Measurements from ENCODE around the gene VPS8.

Gene VPS8

GRCh38 chr3:184800349-184800930, 11.5 kb upstream of the VPS8 start:
- H3K4me3 ChIP-seq (ENCODE audit: low read depth, low read length, poor library complexity, severe bottlenecking): no peak overlapping the region
- no peaks in the 10 kb centered on the region for H3K36me3 ChIP-seq (ENCODE audit: insufficient read depth, low read length)
- H3K4me1 ChIP-seq (ENCODE audit: insufficient read depth, low read length, severe bottlenecking): peaks cover 5% of the 10 kb centered on the region
- no peaks in the 10 kb centered on the region for H3K27me3 ChIP-seq (ENCODE audit: insufficient read depth, low read length)
- no peaks in the 10 kb centered on the region for H3F3A ChIP-seq (ENCODE audit: insufficient read depth, low read length)
- H3K27ac ChIP-seq (ENCODE audit: low read depth, low read length, poor library complexity, severe bottlenecking): no peak overlapping the region
- no peak overlapping the region for H3K4me2 ChIP-seq (ENCODE audit: low read length)
- no peak overlapping the region for H2AFZ ChIP-seq (ENCODE audit: low read length)
- no peak overlapping the region for H3K9ac ChIP-seq (ENCODE audit: low read length)
- H4K20me1 ChIP-seq (ENCODE audit: insufficient read depth, low read length): no peaks in the 10 kb centered on the region
- H3K9me2 ChIP-seq (ENCODE audit: low read depth, low read length): no peaks in the 10 kb centered on the region
- H3K79me2 ChIP-seq (ENCODE audit: insufficient read depth, low read length): no peaks in the 10 kb centered on the region
- H3K9me3 ChIP-seq (ENCODE audit: low read length): no peaks in the 10 kb centered on the region
- TF ChIP-seq EZH2 (IDR thresholded peaks at IDR 0.05; ENCODE audit: borderline replicate concordance, low read length): no peak
- no peak for TF ChIP-seq CTCF (IDR thresholded peaks at IDR 0.05; ENCODE audit: low read length)

GRCh38 chr3:184801241-184801785, 10.7 kb upstream of the VPS8 start:
- Histone ChIP-seq H3F3A (ENCODE audit: insufficient read depth, low read length) (no peaks in the 10 kb centered on the region), H3K9me3 (ENCODE audit: low read length) (no peaks in the 10 kb centered on the region), H3K27me3 (ENCODE audit: insufficient read depth, low read length) (no peaks in the 10 kb centered on the region), H3K27ac (ENCODE audit: low read depth, low read length, poor library complexity, severe bottlenecking) (no peak overlapping the region), H3K4me1 (ENCODE audit: insufficient read depth, low read length, severe bottlenecking) (peaks cover 11% of the 10 kb centered on the region), H3K9me2 (ENCODE audit: low read depth, low read length) (no peaks in the 10 kb centered on the region), H3K36me3 (ENCODE audit: insufficient read depth, low read length) (no peaks in the 10 kb centered on the region), H2AFZ (ENCODE audit: low read length) (no peak overlapping the region), H4K20me1 (ENCODE audit: insufficient read depth, low read length) (no peaks in the 10 kb centered on the region), H3K4me3 (ENCODE audit: low read depth, low read length, poor library complexity, severe bottlenecking) (no peak overlapping the region), H3K79me2 (ENCODE audit: insufficient read depth, low read length) (no peaks in the 10 kb centered on the region), H3K9ac (ENCODE audit: low read length) (no peak overlapping the region), H3K4me2 (ENCODE audit: low read length) (no peak overlapping the region)
- TF ChIP-seq EZH2 (IDR thresholded peaks at IDR 0.05; ENCODE audit: borderline replicate concordance, low read length): no peak
- no peak for TF ChIP-seq CTCF (IDR thresholded peaks at IDR 0.05; ENCODE audit: low read length)

- no peak for TF ChIP-seq CTCF (IDR thresholded peaks at IDR 0.05; ENCODE audit: low read length)
- TF ChIP-seq EZH2 (IDR thresholded peaks at IDR 0.05; ENCODE audit: borderline replicate concordance, low read length): no peak
- no peaks in the 10 kb centered on the region for H3K79me2 ChIP-seq (ENCODE audit: insufficient read depth, low read length)
- H3K9me2 ChIP-seq (ENCODE audit: low read depth, low read length): no peaks in the 10 kb centered on the region
- H3F3A ChIP-seq (ENCODE audit: insufficient read depth, low read length): no peaks in the 10 kb centered on the region
- no peaks in the 10 kb centered on the region for H3K36me3 ChIP-seq (ENCODE audit: insufficient read depth, low read length)
- no peak overlapping the region for H3K4me3 ChIP-seq (ENCODE audit: low read depth, low read length, poor library complexity, severe bottlenecking)
- no peak overlapping the region for H2AFZ ChIP-seq (ENCODE audit: low read length)
- H3K9ac ChIP-seq (ENCODE audit: low read length): no peak overlapping the region
- peaks cover 11% of the 10 kb centered on the region for H3K4me1 ChIP-seq (ENCODE audit: insufficient read depth, low read length, severe bottlenecking)
- no peaks in the 10 kb centered on the region for H3K9me3 ChIP-seq (ENCODE audit: low read length)
- H3K27me3 ChIP-seq (ENCODE audit: insufficient read depth, low read length): no peaks in the 10 kb centered on the region
- no peaks in the 10 kb centered on the region for H4K20me1 ChIP-seq (ENCODE audit: insufficient read depth, low read length)
- no peak overlapping the region for H3K4me2 ChIP-seq (ENCODE audit: low read length)
- H3K27ac ChIP-seq (ENCODE audit: low read depth, low read length, poor library complexity, severe bottlenecking): no peak overlapping the region
Measured at GRCh38 chr3:184802150-184802549, 9.8 kb upstream of the VPS8 start.

Measured in OCI-LY1 (cell line).